ENCODE data around the gene PILRB.
A peak's percentile ranks its signal among the peaks of the same experiment; 100 is the strongest.
"Not testable (repeated sequence)": the region's sequence is repeated elsewhere in the genome, so short reads cannot be mapped to it uniquely, and the experiment has no call there.

PILRB gene

DNA sequence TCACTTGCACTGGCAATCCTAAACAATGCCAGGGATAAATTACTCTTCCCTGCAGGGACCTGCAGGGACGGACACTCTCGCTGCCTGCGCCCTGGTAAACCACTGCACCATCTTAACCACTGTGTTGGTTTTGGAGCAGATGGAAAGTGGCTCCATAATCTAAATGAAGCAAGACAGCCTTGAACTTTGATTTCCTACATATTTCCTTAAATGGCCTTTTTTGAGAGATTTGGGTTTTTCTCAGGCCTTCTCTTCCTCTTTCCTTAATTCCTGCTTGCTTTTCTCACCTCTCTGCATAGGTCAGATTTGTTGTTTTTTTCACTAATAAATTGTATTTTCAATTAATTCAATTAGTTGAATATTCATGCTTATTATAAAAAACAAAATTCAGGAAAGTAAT lies 18.1 kb downstream of the PILRB start:
- DNase-seq (ENCODE audit: low spot score), result no peak

DNA sequence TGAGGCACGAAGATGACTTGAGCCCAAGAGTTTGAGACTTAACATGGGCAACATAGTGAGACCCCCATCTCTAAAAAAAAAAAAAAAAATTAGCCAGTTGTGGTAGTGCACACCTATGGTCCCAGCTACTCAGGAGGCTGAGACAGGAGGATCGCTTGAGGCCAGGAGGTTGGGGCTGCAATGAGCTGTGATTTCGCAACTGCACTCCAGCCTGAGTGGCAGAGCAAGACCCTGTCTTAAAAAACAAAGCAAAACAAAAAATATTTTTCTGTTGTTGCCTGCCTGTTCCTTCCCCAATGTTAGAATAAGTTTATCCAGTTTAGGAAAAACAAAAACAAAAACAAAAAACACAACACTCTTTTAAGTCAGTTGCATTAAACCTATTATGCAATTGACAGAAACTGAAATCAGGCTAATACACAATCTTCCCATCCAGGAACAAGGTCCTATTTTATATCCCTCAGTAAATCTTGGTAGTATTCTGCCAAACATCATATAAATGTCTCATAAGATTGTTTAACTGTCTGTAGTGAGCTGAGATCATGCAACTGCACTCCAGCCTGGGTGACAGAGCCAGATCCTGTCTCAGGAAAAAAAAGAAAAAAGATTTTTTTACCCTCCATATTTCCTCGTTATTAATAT lies 20.3 kb downstream of the PILRB start:
- no peak for DNase-seq (ENCODE audit: low spot score)

DNA sequence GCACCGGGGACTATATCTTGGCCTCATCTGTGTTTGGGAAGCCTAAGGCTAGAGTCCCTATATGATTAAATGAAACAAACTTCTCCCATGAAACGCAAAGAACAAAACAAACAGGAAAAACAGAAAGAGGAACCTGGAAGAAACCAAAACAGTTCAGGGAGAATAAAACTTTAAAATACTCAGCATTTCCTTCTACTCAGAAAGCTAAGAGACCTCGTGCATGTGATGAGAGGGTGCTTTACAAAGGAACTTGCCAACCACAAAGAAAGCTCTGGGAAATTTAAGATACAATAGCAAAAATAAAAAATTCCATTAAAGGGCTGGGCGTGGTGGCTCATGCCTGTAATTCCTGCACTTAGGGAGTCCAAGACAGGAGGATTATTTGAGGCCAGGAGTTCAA lies 22.3 kb downstream of the PILRB start:
- no peak for DNase-seq (ENCODE audit: low spot score)

DNA sequence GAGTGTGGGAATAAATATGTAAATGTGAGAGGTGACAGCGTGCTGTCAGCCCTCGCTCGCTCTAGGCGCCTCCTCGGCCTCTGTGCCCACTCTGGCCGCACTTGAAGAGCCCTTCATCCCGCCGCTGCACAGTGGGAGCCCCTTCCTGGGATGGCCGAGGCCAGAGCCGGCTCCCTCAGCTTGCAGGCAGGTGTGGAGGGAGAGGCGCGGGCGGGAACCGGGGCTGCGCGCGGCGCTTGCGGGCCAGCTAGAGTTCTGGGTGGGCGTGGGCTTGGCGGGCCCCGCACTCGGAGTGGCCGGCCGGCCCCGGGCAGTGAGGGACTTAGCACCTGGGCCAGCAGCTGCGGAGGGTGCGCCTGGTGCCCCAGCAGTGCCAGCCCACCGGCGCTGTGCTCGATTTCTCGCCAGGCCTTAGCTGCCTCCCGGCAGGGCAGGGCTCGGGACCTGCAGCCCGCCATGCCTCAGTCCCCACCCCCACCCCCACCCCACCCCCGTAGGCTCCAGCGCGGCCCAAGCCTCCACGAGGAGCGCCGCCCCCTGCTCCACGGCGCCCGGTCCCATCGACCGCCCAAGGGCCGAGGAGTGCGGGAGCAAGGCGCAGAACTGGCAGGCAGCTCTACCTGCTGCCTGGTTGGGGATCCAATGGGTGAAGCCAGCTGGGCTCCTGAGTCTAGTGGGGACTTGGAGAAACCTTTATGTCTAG lies 23.8 kb downstream of the PILRB start:
- DNase-seq (ENCODE audit: low spot score), result not testable (repeated sequence)

DNA sequence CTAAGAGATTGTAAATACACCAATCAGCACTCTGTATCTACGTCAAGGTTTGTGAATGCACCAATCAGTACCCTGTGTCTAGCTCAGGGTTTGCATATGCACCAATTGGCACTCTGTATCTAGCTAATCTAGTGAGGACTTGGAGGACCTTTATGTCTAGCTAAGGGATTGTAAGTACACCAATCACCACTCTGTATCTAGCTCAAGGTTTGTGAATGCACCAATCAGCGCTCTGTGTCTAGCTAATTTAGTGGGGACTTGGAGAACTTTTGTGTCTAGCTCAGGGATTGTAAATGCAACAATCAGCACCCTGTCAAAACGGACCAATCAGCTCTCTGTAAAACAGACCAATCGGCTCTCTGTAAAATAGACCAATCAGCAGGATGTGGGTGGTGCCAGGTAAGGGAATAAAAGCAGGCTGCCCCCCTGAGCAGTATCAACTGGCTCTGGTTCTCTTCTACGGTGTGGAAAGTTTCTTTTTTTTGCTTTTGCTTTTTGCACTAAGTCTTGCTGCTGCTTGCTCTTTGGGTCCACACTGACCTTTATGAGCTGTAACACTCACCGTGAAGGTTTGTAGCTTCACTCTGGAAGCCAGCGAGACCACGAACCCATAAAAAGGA lies 24.4 kb downstream of the PILRB start:
- not testable (repeated sequence) for DNase-seq (ENCODE audit: low spot score)

DNA sequence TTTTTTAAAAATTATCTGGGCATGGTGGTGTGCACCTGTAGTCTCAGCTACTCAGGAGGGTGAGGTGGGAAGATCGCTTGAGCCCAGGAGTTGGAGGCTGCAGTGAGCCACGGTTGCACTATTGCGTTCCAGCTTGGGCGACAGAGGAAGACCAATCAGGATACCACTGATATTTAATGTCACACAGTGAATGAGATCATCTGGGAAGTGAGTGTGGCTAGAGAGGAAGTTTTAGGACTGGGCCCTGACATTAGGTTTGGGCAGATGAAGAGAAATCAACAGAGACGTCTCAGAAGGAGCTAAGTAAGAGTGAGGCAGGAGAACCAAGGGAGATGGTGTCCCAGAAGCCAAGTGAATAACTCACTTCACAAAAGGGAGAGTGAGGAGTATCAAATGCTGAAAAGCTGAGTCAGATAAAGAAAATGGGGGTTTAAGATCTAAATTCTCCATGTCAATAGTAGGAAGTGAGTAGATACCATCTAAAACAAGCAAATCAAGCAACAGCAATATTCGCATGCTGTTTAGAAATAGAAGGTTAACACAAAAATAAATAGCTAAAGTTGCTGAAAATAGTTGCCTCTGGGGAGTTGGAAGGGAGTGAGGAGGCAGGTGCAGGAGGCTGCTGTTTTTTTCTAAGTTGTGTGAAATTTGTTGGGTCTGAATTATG lies 26.8 kb downstream of the PILRB start:
- DNase-seq (ENCODE audit: low spot score), result no peak

DNA sequence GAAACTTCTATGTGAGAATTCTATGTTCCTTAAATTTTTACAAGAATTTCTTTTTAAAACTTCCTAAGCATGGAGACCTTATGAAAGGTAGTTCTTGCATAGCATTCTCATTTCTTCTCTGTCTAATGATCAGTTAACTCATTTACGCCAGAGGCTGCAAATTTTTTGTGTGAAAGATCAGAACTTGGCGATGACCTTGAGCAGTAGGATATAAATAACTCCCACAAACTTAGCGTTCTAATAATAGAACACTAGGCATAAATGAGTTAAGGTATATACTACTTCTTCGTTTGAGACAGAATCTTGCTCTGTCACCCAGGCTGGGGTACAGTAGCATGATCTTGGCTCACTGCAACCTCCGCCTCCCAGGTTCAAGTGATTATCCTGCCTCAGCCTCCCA lies 29.0 kb downstream of the PILRB start:
- no peak for DNase-seq (ENCODE audit: low spot score)

DNA sequence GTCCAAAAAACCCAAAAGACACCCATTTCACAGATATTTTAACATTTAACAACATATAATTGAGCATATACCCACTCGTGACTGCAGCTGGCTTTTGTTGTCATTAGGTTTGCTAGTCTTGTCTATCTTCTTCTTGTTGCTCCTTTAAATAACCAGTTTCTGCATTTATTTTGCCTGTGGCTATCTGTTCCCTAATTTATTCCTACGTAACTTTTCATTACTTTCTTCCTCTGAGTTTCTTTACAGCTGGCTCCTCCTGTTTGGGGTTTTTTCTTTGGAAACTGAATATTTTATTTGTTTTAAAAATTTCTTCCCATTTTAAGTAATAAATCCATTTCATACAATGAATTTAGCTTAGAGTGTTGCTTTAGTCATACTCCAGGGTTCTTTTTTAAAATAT lies 29.8 kb downstream of the PILRB start:
- no peak for DNase-seq (ENCODE audit: low spot score)

DNA sequence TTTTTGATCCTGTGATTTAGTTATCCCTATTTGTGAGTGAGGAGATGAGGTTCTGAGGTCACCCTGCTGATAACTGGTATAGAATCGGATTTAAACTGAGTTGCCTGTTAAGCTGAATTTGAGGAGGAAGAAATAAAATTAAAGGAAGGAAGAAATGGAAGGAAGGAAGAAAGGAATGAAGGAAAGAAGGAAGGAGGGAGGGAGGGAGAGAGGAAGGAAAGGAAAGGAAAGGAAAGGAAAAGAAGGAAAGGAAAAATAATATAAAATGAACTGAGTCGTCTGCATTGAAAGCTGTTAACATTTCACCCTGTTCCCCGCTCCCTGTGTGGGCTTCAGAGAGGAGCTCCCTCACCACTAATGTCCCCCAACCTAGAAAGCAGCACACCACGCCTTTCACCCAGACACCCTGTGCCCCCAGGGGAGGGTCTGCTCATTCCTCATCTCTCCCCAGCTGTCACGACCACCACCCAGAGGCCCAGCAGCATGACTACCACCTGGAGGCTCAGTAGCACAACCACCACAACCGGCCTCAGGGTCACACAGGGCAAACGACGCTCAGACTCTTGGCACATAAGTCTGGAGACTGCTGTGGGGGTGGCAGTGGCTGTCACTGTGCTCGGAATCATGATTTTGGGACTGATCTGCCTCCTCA lies 31.6 kb downstream of the PILRB start:
- no peak for DNase-seq (ENCODE audit: low spot score)

DNA sequence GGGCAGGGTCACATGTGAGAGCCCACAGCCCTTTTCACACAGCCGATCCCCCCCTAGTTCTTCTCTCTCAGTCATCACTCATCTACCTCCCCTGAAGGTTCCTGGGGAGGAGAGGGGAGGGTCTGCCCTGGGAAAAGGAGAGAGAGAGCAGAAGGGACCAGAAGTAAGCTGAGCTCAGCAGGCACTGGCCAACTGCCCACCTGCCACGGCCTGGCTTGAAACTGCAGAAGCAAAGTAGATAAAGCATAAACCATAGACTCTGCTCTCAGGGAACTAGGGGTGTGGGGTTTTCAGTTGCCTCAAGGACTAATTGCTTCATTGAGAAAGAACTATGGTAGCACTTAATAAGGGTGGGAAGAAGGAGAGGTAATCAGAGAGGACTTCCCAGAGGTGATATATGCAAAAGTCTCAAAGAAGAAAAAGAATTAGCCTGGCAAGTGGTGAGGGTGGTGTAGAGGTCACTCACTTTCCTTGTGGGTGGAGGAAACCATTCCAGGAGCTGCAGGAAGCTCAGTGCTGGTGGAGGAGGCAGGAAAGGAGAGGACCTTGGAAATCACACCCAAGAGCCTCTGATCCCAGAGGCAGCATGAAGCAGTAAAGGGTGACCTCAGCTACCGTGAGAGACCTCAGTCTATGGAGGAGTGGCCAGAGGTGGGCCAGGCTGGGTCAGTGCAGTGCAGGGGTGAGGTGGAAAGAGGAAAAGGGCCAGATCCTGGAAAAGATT lies 32.5 kb downstream of the PILRB start:
- DNase-seq (ENCODE audit: low spot score), result no peak

DNA sequence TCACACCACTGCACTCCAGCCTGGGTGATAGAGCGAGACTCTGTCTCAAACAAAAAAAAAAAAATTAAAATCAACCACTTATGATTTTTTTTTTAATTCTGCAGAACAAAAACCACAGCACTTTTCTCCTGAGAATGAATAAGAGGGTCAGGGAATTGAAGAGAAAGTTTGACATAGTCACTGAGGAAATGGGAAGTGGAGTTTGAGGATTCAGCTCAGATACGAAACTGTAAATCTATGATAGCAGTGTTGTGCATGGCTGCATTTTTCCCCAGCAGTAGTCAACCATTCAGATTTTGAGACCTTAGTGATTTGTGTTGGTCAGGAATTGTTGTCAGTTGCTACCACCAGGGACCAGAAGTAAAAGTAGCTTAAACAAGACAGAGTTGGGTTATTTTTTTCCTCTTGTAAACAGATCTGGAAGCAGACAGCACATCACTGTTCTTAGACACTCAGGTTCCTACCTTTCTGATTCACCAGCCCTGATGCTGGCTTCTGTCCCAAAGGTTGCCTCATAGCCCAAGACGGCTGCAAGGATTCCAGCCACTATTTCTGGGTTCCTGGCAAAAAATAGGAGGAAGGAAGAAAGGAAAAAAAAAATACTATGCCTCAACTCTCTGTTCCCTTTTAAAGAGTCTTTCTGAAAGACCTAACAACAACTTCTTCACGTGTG lies 35.5 kb downstream of the PILRB start:
- DNase-seq (ENCODE audit: low spot score), result no peak

DNA sequence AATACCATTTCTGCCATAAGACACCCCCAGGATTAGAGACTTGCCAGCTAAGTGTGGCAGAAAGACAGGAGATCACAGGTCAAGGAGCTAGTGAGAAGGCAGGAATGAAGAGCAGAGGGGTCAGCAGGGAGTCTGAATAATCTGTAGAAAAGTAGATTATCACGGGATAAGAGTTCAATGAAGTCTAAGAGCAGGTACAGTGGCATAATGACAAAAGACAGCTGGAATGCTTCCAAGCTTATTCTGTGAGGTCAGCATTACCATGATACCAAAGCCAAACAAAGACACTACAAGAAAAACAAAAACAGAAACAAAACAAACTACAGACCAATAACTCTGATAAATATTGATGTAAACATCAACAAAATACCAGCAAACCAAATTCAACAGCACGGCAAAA lies 36.2 kb downstream of the PILRB start:
- DNase-seq (ENCODE audit: low spot score), result no peak

DNA sequence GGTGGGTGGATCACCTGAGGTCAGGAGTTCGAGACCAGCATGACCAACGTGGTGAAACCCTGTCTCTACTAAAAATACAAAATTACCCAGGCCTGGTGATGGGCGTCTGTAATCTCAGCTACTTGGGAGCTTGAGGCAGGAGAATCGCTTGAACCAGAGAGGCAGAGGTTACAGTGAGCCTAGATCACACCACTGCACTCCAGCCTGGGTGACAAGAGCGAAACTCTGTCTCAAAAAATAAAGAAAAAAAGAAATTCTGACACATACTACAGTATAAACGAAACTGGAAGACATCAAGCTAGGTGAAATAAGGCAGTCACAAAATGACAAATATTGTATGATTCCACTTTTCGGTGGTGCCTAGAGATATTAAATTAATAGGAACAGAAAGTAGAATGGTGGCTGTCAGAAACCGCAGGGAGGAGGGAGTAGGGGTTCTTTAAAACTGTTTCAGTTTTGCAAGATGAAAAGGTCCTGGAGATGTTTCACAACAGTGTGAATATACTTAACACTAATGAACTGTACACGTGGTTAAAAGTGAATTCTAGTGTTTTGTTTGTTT lies 38.6 kb downstream of the PILRB start:
- no peak for DNase-seq (ENCODE audit: low spot score)

DNA sequence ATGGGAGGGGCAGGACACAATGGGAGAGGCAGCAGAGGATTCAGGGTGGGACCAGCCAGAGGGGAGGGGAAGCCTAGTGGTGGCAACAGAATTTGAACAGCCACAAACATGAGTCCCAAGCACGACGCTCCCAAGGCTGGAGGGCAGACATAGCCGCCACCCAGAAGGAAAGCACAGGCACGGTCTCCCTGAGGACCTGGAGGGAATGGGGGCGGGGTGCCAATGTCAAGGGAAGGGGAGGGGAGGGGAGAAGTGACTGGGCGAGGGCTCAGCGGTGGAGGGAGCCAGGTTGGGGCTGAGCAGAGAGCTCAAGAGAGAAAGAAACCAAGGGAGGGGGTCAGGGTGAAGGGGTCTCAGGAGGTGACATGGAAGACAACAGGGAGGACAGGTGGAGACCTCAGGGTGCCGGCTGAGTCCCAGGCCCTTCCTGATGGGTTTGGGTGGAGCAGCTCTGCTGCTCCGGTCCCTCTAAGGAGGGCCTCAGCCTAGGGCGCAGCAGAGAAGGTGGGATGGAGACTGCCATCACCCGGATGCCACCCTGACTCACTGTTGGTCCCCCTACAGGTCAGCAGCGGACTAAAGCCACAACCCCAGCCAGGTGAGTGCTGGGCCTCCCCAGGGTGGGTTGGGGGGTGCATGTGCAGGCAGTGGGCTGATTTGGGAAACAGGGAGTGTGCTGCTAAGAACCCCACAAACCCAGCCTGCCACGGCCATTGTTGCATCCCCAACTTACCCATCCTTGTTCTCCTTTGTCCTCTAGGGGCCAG lies 39.6 kb downstream of the PILRB start:
- no peak for DNase-seq (ENCODE audit: low spot score)

DNA sequence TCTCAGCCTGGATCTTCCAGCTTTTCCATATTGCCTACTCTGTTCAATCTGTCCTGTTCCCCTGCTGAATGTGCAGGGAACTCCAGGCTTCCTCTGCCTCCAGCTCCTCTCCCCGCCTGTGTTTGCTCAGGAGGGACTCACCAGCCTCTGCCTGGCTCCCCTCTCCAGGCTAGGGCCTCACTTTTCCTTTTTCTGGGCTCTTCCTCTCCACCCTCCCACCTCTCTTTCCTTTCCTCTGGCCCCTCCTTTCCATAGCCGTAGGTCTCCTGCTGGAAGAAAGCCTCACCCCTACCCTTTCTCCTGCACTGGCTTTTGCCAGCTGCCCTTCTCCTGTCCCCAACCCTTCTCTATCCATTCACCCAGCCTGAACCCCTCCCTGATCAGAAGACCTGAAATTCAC lies 40.3 kb downstream of the PILRB start:
- no peak for DNase-seq (ENCODE audit: low spot score)

DNA sequence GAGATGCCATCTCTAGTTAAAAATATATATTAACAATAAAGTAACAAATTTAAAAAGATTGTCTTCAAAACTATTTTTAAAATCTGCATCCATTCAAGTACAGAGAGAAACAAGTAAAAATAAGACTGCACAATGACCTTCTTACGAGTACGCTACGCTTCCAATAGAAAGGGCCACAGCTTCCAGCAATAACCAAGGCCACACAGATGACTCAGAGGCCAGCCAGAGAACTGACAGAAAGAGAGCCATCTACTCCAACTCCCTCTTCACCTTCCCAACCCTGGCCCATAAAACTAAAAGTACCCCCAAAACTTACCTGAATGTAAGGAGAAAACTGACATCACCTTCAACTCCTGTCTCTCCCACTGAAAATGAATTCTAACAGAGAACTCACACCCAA lies 42.1 kb downstream of the PILRB start:
- no peak for DNase-seq (ENCODE audit: low spot score)

DNA sequence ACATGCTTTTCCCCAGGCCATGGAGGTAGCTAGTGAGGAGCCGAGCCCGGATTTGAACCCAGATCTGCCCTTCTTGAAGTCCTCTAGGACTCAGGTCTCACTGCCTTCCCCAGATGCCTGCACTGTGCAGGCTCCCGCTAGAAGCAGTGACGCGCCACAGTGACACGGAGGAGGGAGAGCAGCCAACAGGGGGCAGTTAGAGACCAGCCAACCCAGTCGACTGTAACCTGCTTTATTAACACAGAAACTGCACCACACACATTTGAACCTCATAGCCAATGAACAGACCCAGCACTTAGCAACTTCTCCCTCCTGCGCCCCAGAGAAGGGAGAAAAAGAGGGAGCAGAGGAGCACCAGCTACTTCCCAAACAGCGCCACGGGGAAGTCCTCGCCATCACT lies 42.7 kb downstream of the PILRB start:
- peak; percentile 32 for DNase-seq (ENCODE audit: low spot score)

DNA sequence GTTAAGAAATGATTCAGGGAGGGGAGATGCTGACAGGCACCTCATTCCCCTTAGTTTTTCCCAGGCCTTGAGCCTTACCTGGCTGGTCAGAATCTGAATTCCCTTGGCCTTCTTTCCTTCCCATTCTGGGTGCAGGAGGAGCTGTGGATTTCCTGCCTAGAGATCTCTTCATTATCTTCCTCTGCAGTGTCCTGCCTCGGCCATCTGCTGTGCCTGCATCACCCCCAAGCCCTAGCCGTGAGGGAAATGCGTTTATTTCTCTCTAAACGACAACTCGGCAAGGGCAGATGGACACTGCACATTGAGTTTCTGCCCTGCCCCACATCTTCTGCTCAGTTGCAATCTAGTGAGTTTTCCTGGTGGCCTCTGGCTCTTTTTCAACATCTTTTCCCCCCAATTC lies 43.9 kb downstream of the PILRB start:
- no peak for DNase-seq (ENCODE audit: low spot score)

DNA sequence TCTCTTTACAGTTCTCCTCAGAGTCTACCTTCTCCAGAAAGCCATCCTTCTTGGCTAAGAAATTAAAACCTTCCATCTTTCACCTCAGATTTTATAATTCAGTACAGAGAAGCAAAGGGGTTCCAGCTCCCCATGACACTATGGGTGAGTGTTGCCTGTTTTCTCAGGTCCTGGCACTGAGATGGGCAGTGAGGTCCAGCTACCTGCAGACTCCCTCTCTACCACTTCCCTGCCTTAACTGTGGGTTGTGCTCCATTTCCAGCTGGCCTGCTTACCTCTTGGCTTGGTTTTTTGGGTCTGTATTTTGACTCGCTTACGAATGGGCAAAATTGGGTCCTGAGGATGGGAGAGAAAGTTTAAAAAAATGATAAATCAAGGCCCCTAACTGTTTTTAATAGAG lies 44.3 kb downstream of the PILRB start:
- DNase-seq (ENCODE audit: low spot score), result no peak

DNA sequence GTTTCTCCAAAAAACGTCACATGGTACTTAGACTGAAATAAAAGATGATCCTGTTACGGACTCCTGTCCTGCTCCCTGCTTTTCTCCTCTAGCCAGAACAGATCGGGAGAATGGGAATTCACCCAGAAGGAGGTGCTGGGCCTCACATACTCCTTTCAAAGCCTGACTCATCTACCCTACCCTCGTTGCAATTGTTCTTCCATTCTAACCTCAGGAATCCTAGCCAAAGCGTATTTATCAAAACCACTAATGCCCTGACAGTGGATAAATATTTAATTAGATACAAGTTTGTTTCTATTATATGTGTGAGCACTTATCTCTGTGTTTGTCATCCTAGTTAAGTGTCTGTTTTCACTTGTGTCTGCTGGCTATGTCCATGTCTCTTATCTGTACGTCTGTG lies 48.9 kb downstream of the PILRB start:
- DNase-seq (ENCODE audit: low spot score), result no peak

Data from hematopoietic multipotent progenitor cell treated with erythropoietin and hydrocortisone succinate and interleukin-3 and kit ligand, for 15 days (in vitro differentiated cells).